HFF-Myc (cell line): Measurements from ENCODE around the gene GPX4.
A peak's percentile ranks its signal among the peaks of the same experiment; 100 is the strongest.
"Not testable (repeated sequence)": the region's sequence is repeated elsewhere in the genome, so short reads cannot be mapped to it uniquely, and the experiment has no call there.

Experiments used
- DNase-seq: peaks from one replicate; pipeline ENCODE4 v3.0.0-alpha.2; 2011; ENCODE audit warnings: low read depth; ENCODE audit errors: extremely low read depth
- H3K4me3 ChIP-seq: replicated peaks from 2 replicates; pipeline ENCODE4 v1.5.1; 2011; ENCODE audit warnings: low read depth, mild to moderate bottlenecking, control low read depth, low read length
- TF ChIP-seq, protein P1 (sequence below): IDR thresholded peaks from 2 replicates; pipeline ENCODE4 v1.5.1; 2012; ENCODE audit warnings: mild to moderate bottlenecking, low read depth, low read length, control low read depth; ENCODE audit errors: missing control alignments

Gene GPX4

GRCh38 chr19:1126984-1127760, 23.4 kb downstream of the GPX4 start:
- TF ChIP-seq, protein P1, sequence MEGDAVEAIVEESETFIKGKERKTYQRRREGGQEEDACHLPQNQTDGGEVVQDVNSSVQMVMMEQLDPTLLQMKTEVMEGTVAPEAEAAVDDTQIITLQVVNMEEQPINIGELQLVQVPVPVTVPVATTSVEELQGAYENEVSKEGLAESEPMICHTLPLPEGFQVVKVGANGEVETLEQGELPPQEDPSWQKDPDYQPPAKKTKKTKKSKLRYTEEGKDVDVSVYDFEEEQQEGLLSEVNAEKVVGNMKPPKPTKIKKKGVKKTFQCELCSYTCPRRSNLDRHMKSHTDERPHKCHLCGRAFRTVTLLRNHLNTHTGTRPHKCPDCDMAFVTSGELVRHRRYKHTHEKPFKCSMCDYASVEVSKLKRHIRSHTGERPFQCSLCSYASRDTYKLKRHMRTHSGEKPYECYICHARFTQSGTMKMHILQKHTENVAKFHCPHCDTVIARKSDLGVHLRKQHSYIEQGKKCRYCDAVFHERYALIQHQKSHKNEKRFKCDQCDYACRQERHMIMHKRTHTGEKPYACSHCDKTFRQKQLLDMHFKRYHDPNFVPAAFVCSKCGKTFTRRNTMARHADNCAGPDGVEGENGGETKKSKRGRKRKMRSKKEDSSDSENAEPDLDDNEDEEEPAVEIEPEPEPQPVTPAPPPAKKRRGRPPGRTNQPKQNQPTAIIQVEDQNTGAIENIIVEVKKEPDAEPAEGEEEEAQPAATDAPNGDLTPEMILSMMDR = no peak
- DNase-seq = no peak
- no peak overlapping the region for H3K4me3 ChIP-seq

DNA sequence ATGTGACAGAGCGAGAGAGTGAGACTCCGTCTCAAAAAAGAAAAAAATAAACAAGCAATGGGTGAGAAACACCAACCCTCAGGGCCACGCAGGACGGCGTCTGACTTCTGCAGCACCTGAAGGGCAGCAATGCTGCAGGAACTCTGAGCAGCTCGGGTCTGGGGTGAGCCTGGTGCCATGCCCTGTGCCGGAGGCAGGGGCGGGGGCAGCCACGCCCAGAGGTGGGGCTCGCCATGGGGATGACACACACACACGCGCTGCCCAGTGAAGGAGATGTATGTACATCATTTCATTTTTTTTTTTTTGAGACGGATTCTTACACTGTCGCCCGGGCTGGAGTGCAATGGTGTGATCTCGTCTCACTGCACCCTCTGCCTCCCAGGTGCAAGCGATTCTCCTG, 24.3 kb downstream of the GPX4 start:
- DNase-seq = no peak
- TF ChIP-seq, protein P1 = no peak
- no peak overlapping the region for H3K4me3 ChIP-seq

GRCh38 chr19:1129084-1129483, 25.3 kb downstream of the GPX4 start:
- not testable (repeated sequence) for H3K4me3 ChIP-seq, DNase-seq

DNA sequence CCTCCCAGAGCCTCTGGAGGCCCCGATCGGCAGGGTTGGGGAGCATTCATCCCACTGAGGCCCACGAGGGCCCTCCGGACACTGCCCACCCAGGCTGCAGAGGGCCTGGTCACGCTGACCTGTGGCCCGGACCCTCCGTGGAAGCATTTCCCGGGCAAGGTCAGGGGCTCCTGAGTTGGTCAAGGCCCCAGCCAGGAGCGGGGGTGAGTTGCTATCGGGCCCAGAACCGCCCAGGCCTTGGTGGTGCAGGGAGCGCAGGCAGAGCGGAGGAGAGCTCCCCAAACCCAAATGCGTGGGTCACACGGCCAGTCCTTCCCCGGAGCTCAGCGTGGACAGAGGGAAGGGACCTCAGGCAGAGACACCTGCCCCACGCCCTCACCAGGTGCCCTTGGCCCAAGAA, 25.7 kb downstream of the GPX4 start:
- no peak overlapping the region for H3K4me3 ChIP-seq
- TF ChIP-seq, protein P1 = no peak
- no peak for DNase-seq

DNA sequence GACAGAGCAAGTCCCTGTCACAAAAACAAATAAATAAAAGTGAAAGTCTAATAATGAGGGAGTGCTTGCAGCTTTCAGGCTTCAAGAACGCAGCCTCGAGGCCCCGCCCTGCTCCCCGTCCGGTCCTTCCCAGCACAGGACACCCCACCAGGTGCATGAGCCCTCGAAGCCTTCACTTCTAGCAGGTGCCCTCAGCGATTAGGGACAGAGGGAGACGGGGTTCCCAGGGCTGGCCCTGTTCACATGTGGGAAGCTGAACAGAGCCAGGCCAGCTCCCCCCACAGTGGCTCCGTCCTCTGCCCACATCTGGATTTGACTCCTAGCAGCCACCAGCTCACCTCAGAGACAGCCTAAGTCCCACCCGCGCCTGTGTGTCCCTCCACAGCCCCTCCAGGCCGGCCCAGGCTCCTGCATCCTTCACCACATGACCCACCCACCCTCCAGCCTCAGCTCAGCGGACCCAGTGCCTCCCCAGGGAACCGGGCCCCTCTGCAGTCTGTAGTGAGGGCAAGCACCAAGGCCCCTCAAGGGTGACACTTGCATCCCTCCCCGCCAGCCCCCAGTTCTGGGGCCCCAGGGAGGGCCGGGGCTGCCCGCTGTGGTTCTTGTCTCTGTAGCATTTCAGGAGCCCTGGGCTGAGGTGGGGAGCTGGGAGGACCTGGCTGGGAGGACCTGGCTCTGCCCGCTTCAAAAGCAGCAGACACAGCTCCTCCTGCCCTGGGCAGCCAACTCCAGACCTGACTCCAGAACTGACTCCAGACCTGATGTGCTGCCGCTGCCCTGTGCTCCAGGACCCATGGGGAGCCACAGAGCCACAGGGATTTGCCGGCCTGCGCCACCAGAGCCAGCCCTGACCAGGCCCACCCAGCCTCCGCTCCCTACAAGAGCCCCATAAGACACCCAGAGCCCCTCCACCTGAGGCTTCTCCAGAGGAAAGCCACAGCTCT, 27.2 kb downstream of the GPX4 start:
- TF ChIP-seq, protein P1 = no peak
- H3K4me3 ChIP-seq = peak overlapping the region; percentile 57
- no peak for DNase-seq

DNA sequence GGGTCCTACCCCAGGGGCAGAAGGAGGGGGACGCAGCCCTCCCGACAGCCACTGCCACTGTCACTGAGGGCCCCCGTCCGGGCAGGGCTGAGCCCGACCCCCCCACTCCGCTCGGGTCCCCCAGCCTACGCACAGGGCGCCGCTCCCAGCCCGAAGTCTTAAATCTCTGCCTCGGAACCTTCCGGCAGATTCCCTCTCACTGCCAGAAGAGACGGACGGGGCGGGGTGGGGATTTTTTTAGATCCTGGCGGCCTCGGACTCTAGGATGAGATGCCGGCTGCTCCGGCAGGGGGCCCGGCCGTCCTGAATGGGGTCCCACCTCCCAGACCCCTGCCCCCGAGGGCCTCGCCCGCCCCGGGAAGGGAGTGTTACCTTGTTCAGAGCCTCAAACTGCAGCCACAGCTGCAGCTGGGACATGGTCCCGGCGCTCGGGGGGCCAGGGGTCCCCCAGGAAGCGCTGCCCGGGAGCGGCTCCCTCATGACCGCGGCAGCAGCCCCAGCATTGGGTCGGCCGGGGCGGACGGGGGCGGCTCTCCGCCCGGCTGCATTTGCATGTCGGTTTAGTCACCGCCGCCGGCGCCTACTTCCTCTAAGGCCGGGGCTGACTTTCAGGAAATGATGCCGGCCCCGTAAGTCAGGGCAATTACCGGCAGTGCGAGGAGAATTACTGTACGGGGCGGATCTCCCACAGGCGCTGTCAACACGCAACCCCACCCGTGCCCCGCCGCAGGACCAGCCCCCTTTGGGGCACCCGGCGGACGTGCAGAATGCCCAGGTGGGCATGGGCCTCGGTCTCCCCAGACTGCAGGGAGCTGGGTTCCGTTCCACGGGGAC, 28.1 kb downstream of the GPX4 start:
- TF ChIP-seq, protein P1 = peak; percentile 9
- peak overlapping the region; percentile 57 for H3K4me3 ChIP-seq
- no peak for DNase-seq
